ENCODE measurements around the gene DSCAM.
"Not testable (repeated sequence)": the region's sequence is repeated elsewhere in the genome, so short reads cannot be mapped to it uniquely, and the experiment has no call there.

The DSCAM gene

DNA sequence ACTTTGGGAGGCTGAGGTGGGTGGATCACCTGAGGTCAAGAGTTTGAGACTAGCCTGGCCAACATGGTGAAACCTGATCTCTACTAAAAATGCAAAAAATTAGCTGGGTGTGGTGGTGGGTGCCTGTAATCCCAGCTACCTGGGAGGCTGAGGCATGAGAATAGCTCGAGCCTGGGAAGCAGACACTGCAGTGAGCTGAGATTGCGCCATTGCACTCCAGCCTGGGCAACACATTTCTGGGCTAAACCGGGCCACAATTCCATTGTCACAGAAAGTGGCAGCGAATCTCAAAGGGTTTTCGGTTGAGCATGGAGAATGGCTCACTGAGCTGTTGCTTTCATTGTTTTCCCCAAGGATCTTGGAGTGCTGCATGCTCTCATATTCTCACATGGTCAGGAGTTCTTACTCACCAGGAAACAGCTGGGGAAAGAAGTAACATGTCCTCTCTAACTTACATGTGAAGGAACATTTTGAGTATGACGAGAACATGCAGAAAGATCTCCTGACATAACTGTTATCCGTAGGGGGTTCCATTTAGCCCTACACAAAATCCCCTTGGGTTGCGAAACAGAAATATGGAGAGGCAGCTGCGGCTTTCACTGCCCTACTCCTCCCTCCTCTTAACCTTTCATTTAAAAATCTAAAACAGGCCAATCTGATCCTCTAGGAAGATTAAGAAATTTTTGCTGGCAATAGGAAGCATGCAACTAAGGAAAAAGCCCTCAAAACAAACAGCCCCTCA is 638.6 kb downstream of the DSCAM start:
- no peak for DNase-seq

GRCh38 chr21:40200946-40201345 is 646.0 kb downstream of the DSCAM start:
- DNase-seq: no peak

DNA sequence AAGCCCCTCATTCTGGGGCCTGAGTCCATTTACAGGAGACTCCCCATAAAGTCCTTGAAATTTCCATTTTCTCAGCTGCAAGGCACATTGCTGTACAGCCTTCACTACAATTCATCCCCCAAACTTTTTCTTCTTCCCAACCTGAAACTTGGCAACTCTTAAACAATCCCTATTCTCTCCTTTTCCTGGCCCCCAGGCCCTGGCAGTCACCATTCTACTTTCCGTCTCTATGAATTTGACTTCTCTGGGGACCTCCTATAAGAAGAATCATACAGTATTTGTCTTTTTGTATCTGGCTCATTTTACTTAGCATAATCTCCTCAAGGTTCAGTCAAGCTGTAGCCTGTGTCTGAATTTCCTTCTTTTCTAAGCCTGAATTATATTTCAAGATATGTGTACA is 646.8 kb downstream of the DSCAM start:
- DNase-seq: no peak

DNA sequence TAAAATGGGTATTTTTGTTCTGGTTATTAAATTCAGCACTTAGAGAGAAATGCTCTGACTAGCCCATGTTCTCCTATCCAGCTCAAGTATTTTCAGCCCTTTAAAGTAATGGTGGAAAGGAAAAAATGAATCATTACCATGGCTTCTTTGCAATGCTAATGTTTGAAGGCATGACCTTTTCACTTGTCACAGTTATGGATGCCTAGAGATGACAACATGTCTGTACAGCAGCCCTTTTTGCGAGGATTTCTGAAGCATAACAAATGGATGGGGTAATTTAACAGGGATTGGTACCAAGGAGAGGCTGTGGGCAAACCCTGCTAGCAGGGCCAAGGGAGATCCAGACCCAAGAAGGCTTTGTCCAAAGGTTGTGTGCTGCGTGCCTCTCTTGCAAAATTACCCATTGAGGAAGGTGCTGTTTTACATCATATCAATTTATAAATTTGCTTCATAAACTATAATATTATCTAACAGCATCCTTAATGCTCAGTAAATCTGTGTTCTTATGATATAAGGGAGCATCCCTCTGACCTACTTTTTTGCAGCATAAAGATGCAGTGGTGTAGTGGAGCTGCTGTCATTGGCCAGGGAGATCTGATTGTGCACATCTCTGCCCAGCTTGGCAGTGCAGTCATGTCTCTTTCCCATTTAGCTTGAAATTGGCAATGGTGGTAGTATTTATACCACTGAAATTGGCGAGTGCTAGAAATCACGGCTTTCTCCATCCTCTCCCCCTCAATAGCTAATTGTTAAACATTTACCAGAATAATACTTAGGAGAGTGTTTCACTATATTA is 652.6 kb downstream of the DSCAM start:
- DNase-seq: no peak

GRCh38 chr21:40191616-40192015 is 655.3 kb downstream of the DSCAM start:
- DNase-seq: no peak

DNA sequence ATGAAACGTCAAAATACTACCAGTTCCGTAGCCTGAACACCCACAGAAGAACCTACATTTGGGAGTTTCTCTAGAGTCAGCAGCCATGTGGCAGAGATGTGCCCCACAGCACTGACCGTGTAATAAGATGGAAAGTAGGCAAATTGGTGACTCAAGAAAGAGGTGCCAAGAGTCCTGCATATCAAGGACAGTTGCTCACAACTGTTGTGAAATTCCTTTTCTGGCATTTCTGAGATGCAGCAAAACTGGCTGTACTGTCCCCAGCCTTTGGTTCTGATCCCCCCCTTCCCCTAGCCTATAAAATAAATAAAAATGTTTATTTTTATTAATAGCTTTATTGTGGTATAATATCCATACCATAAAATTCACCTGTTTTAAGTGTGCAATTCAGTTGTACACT is 655.8 kb downstream of the DSCAM start:
- DNase-seq: no peak

- no peak for DNase-seq
These were observed 658.9 kb downstream of the DSCAM start for GRCh38 chr21:40187946-40188654.

GRCh38 chr21:40187244-40187643 is 659.7 kb downstream of the DSCAM start:
- no peak for DNase-seq

GRCh38 chr21:40186045-40186444 is 660.9 kb downstream of the DSCAM start:
- DNase-seq: no peak

DNA sequence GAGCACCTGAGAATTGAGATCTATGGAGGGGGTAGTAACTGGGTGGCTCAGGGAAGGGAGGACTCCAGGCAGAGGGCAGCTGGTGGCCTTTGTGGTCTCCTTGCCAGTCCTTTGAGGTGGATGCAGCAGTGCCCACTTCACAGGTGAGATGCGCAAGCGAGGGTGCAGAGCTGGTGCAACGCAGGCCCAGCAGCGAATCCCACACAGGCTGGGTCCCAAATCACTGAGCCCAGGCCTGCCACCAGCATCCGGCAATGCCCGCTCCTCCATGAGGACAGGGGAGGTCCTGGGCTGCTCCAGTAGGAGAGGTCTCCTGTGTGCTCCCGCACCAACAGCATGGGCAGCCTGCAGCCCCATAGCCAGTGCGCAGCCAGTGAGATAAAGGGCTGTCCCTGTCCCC is 661.8 kb downstream of the DSCAM start:
- DNase-seq: no peak

- DNase-seq: not testable (repeated sequence)
These were observed 664.5 kb downstream of the DSCAM start for GRCh38 chr21:40182491-40182890.

DNA sequence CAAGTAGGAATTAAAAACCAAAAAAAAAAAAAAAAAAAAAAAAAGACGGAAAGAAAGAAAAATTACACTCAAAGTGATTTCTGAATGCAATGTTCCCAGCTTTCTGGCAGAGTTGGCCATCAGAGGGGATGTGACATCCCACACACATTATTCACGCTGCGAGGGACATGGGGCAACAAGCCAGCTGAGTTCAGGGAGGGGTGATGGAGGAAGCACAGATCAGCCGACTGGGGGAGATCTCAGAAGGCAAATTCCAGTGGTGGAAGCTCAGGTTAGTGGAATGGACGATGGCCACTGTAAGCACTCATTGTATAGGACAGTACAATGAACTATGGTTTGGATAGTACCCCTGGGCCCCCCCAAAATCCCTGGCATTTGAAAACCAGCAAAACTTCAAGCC is 667.8 kb downstream of the DSCAM start:
- no peak for DNase-seq

DNA sequence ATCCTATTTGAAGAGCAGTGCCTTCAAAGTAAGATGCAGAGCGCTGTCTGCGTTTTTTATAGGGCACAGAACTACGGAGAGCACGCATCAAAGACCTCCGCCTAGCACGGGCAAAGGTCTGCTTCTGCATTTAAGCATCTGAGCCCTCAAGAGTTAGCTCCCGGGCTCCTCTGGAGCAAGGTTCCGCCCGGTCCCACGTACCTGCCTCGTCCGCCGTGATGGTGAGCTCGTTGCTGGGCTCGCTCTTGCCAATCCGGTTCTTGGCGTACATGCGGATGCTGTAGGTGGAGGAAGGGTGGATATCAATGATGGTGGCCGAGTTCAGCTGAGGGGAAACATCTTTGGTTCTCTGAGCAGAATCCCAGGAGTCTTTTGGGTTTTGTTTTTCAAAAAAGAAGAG is 668.2 kb downstream of the DSCAM start:
- DNase-seq: no peak

DNA sequence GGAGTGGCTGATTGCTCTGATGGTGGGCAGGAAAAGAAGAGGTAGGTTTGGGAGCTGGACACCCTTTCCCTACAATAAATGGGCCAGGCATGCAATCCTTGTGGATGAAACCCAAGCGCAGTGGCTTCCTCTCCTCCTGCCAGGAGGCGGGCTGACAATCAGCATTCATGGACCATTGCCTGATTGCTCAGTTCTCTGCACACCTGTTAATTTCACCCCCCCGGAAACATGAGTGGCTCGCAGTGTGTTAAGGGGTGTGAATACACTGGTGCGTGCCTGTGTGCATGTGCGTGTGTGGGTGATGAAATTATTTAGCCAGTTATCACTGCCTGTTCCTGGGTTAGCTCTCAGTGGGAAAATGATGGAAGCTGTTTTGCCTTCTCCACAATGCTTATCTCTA is 669.0 kb downstream of the DSCAM start:
- no peak for DNase-seq

DNA sequence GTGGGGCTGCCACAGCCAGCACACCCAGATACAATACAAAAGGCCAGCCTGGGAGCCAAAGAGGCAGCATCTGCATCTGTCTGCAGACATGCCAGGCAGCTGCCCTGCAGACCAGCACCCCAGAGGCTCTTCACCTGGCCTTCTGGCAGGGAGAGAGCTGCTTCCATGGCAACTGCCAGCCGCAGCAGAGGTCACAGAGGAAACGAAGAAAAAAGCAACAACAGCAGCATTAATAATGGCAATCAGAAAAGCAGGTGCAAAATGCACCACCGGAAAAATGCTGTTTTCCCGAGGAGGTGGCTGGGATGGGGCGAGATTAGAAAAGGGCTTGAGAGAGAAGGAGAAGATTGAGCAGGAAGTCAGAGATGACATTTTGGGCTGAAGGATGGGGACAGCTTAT is 670.2 kb downstream of the DSCAM start:
- DNase-seq: no peak

- DNase-seq: no peak
These were observed 673.1 kb downstream of the DSCAM start for GRCh38 chr21:40173816-40174215.

DNA sequence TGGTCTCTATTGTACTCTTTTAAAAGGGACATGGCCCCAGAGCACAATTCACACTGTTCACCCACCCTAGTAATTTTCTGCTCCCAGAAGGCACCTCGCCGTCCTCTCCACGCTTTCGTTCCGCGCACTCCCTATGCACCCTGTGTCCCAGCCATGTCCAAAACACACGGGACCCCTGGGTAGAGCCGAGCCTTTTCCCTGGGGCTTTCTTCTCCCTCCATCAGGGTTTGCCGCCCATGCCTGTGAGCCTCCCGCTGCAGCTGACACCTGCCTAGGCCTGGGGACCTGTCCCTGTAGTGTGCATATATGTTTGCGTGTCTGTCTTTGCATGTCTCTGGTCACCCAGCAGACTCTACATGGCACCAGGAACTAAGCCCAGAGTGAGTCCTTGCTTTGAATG is 677.0 kb downstream of the DSCAM start:
- no peak for DNase-seq

DNA sequence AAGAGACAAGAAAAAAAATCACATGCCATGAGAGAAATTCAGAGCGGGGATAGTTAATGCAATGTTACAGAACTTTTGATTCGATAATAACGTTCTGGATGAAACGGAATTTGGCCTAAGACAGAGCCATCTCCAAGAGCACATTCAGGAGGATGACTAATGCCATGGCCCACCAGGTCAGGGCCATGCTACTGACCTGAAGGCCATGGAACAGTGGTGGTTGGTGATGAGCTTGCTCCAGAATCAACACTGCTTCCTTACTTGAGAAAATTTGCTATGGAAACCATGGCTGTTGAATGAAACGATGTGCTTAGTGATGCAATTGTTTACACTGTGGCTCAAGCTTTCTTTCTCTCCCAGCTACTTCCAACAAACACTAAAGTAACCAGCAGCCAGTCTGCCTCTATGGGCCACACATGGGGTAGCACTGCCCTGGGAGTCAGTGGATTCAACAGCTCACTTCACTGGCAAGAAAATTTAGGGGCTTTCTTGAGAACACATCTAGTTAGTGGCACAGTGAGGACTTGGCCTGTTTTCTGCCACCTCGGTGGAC is 680.6 kb downstream of the DSCAM start:
- no peak for DNase-seq

DNA sequence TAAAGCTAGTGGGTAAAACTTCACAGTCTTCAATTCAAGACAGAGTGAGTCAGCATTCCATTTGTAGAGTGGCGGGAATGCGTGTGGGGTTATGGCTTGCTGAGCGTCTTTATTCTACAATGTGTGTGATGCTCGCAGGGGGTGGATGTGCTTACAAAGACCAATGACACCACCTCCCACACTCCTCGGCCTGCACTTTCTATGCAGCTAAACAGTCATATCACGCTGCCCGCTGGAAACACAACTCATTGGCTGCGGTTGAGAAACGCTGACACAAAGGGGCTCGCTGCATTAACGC is 681.2 kb downstream of the DSCAM start:
- DNase-seq: no peak

GRCh38 chr21:40164905-40165772 is 681.8 kb downstream of the DSCAM start:
- DNase-seq: no peak

DNA sequence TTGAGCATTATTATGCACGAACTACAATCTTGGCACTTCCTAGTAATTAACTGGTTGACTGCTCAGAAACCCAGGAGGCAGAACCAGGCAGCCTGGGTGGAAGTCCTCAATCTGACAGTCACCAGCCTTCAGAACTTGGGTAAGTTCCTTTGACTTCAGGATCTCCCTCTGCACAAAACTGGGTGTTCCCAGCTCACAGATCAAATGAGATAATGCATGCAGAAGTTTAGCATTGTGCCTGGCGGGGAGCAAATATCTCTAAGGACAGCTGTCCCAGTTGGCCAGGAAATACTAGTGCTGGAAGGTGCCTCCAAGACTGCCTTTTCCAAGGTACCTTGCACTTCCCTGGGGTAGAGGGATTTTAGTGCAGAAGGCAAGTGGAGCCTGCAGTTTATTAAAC is 684.9 kb downstream of the DSCAM start:
- DNase-seq: no peak

- DNase-seq: no peak
These were observed 686.0 kb downstream of the DSCAM start for GRCh38 chr21:40160911-40161310.

DNA sequence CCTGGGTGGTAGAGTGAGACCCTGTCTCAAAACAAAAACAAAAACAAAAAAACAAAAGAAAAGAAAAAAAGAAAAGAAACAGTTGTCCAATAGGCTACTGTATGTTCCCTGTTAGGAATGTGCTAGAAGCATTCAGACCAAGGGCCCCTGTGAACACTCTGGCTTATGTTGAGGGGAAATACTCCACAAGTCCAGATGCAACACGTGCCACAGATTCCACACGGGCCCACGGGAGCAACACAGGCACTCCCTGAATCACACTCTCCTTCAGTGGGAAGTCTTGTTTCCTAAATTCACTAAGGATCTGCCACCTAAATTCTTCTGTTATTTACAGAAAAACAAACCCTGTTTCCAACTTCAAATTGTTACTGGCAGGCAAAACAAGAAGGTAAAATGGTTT is 688.6 kb downstream of the DSCAM start:
- no peak for DNase-seq

Measured in activated CD4-positive, alpha-beta T cell treated with anti-CD3 and anti-CD28 coated beads for 48 hours (primary cell).